HG03469 (cell line): ENCODE measurements around the gene AASS.
"Not testable (repeated sequence)": the region's sequence is repeated elsewhere in the genome, so short reads cannot be mapped to it uniquely, and the experiment has no call there.

Experiments used
- ATAC-seq: cut with Tn5 transposase; IDR thresholded peaks from one replicate; pipeline ENCODE4 v1.9.1; 2021; ENCODE audit warnings: mild to moderate bottlenecking, moderate library complexity, moderate number of reproducible peaks; ENCODE audit not compliant: unreplicated experiment

Gene AASS

DNA sequence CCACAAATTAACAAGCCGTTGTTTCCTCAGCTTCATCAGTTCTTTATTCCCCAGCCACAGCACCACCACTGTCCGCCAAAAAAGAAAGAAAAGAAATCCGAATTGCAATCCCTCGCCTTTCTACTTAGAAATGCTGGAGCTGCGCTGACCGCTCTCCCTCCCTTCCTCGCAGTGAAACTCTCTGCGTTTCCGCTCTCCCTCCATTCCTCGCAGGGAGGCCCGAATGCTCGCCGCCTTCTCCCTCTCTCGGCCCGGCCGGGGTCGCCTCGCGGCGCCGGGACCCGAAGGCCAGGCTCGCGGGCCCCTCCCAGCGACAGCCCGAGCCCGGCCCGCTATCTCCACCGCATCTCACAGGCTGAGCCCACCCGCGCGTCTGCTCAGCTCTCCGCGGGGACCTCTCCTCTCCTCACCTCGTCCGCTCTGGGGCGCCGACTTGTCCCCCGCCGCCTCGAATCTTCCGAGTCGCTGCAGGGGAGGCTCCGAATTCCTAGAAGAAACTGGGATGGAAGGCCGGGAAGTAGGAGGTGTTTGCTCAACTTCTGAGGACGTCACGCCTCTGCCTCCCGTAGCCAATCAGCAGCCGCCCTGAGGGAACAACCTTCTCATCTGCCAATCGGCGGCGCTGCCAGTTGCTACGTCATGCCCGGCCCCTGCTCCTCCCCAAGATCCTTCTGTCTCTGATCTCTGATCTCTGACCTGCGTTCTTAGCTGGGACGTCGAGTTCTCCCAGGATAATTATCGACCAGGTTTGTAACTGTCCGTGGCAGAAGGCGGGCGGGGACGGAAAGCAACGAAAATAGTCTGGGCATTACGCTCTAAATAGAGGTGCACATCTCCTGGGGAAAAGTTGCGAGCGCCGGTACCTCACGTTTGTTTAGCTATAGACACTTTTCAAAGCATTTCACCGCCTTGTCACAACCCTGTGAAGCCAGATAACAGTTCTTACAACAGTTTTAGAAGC lies at the start of gene AASS:
AASS (minus strand) TSS at position 499 of the 961 bp plus-strand sequence. CDS start 10,523 bp downstream, outside the sequence.
- ATAC-seq = peak; percentile 100

DNA sequence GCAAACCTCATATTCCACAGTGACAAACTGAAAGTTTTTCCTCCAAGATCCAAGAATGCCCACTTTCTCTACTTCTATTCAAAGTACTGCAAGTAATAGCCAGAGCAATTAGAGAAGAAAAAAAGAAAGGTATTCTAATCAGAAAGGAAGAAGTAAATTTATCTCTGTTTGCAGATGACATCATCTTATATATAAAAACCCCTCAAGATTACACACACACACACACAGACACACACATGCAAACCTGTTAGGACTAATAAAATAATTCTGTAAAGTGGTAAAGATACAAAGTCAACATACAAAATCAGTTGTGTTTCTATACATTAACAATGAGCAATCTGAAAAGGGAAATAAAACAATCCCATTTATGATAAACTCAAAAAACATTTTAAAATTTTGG lies 44.7 kb upstream of the AASS start:
- no peak for ATAC-seq

DNA sequence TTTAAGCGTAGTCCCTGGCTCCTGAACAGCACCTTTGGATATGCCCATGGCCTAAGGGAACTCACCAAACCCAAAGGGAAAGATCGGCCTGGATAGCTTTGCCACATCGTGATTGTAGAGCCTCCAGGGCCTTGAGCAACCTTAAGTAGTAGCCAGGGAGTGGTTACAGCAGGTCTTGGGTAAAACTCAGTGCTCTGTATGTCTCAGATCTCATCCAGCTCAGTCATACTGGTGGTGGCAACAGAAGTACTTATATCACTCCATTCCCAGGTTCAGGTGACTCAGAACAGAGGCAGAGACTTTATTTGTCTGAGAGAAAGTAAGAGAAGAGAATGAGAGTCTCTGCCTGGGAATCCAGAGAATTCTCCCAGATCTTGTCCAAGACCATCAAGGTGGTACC lies 39.1 kb upstream of the AASS start:
- no peak for ATAC-seq

DNA sequence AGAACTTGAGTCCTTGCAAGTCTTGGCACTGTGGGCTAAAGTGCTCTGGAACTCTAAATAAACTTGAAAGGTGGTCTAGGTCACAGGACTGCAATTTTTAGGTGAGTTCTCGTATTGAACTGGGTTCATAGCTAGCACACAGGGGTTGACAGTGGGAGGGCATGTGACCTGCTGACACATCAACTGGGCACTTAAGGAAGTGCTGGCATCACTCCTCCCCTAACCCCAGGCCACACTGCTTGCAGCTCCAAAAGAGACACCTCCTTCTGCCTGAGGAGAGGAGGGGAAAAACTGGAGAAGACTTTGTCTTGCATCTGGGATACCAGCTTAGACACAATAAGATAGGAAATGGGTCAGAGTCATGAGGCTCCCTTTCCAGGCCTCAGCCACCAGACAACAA lies 38.0 kb upstream of the AASS start:
- no peak for ATAC-seq

DNA sequence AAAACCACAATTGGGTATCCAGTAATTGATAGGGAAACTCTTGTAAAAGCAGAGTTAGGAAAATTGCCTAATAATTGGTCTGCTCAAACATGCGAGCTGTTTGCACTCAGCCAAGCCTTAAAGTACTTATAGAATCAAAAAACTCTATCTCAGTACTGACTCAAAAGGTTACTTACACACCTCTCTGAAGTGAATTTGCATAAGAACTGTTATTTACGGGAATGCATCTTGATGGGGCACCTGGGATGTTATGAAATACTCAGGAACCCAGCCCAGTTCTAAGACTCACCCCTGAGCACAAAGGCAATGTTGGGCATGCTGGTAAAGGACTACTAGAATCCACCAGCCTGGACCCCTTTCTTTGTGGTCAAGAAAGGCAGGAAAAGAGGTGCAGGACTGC lies 28.1 kb upstream of the AASS start:
- not testable (repeated sequence) for ATAC-seq

DNA sequence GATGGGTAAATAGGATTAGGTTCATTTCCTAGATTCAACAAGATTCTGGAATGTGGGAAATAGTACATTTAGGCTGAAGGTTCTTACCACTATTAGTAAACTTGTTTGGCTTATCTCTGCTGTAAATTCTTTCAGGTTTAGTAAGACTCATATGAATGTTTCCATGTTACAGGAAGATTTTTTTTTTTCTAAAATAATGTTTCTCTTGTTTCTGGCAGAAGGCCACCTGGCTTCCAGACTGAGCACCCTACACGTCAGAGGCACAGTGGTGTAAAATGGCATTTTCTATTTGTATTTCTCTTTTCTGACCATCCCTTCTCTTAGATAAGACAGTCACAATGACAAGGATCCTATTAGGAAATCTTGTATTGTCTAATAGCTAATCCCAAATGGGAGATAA lies 22.7 kb upstream of the AASS start:
- ATAC-seq = no peak

DNA sequence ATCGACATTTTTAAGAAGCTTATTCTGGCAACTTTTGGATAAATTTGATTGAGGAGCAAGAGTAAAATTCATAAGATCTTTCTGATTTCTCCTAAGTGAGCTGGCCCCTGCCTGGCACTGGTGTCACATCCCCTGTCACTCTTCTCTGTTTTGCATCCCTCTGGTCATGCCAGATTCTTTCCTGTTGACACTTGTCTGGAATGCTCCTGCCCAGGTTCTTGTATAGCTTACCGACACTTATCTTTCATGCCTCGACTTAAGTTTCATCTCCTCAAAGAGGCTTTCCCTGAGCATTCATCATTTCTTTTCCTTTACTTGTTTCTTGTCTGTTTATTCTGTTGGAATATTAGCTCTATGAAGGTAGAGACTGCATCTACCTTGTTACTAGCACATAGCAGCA lies 22.2 kb upstream of the AASS start:
- no peak for ATAC-seq

DNA sequence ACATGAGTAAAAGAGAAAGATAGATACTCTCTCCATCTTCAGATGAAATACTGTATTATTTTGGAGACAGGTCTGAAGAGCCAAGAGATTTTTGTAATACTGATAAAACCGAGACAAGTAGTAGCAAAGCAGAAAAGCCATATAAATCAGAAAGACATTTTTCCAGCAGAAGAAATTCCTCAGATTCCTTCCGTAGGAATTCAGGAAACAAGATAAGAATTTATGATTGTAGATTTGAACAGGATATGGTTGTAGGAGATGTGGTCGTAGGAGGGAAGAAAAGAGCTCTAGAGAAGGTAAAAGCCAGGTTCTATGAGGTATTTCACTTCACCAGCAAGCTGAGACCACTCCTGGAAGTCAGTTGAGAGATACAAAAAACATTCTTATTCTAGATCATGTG lies 17.6 kb upstream of the AASS start:
- no peak for ATAC-seq

DNA sequence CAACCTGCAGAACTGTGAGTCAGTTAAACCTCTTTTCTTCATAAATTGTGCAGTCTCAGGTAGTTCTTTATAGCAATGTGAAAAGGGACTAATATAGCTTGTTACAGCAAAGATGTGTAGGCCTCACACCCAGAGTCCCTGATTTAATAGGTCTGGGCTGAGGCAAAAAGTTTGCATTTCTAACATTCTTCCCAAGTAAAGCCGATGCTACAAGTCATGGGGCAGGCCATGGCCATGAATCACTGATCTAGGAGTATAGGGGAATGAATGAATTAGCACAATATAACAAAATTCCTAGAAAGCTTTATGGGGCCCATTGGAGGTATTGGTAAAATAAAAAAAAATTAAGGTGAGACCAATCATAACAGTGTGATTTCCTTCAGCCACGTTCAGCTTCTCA lies 11.5 kb upstream of the AASS start:
- ATAC-seq = no peak

DNA sequence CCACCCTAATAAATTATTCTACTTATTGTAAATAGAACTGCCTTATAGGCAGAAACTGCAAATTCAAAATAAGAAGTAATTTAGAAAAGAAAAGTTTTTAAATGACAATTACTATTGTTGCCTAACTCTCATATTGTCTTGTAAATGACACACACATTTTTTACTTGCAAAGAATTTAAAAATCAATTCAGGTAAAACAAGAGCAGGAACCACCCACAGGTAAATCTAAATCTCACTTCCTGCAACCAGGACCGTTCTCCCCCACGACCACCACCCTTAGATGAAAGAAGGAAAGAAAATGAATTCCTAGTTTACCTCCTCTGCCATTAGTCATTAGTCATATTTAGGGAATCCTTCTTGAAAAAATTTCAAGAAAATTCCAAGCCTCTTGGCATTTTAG lies 4.8 kb upstream of the AASS start:
- no peak for ATAC-seq

DNA sequence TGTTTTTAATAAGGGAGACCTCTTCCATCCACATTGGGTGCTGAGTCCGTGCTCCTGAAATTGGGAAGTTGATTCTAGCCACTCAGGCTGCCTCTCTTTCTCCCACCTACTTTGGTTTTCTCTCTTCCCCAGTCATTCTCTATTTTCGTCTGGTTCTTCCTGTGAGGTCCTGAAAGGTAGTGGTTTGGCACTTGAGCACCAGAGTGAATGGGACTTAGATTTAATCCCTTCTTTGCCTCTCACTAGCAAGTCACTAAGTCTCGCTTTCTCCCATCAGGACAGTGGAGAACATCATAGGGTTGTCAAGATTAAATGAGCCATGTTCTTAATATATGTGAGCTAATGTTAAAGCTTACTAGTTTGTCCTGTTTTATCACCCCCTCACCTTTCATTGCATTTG lies 4.0 kb upstream of the AASS start:
- no peak for ATAC-seq

DNA sequence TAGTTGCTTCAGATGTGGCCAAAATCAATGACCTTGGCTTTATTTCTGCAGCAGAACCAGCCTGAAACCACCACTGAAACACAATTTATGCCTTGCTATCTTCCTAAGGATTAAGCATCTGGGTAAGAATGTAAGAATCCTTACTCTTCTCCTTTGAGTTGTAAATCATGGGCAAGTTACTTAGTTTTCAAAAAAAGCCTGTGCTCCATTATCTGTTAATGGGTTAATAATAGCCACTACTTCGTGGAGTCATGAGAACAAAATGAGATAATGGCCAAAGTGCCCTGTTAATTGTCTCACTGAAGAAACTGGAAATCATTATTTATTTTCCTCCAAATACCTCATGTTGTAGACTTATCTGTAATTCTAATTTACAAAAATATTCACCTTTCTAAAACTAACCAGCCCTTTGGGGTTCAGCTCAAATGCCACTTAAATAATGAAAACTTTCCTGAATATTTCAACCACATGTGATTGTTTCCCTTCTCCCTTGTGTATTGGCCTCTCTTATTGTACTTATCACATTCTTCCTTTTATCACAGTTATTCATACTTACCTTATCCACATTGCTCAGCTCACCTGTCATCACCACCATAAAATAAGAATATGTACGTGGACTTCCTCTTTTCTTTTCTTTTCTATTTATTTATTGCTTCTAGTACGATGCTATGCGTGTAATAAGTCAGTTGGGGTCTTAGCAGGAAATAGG lies 2.0 kb upstream of the AASS start:
- ATAC-seq = no peak

DNA sequence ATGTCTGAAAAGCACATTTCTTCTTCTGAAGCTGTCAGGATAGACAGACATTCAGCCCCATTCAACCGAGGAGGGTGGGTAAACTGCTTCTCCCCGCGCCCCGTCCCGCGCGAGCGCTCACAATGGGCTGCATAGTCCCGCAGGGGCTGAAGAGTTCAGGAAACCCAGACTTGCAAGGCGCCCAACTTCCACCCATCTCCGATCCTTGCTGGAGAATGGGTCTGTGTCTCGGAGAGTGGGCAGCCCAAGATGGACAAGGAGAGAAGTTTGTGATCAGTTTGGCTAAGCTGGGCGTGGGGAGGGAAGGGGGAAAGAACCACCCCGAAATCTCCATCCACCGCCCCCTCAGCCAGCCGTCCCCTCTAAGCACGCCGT lies 686 bp downstream of the AASS start:
- no peak for ATAC-seq

DNA sequence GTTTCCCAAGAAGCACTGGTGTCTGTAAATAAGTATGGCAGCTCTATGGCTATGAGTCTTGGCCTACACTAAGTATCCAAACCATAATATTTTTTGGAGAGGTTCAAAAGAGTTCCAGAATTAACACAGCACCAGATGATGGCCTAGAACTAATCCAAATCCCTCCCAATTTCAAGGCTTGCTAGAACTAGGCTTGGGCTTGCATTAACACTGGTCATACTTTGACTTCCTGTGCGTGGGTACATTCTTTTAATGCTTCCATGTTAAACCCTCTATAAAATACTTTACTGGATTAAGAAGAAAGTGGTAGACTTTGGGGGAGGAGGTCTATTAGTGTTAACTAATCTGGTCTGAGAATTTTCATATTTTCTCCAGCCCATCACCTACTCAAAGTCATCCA lies 3.1 kb downstream of the AASS start:
- ATAC-seq = no peak

DNA sequence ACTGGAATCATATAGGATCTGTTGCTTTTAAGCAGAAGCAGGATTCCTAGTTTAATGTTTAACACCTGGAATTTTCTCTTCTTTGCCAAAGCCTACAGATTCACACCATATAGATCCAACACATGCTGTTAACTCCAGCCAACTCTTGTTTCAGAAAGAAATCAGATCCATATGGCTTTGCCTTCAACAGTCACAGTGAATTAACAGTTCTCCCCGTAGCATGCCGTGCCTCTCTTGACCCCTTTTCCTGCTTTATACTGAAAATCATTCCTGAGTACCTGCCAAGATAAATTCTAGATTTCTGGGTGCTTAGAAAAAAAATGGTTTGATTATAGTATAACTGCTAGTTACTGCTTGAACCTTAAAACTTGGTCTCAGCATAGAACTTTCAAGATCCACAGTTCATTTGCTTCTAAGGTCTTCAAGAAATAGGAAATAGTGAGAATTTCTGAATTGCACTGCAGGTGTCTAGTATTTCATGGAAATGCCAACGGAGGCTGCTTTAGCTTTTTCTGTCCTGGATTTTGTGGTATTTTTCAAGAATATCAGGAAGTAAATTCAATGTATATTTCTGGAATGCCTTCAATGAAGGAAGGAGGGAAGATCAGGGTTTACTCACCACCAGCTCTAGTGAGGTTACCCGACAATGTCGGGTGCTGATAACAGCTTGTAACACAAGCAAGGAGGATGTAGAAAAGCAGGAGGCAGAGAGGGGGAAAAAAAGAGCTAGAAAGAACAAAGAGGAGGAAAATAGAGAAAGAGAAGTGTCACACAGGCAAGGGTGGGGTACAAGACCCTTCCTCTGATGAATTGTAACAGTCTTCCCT lies 6.6 kb downstream of the AASS start:
- ATAC-seq = no peak

DNA sequence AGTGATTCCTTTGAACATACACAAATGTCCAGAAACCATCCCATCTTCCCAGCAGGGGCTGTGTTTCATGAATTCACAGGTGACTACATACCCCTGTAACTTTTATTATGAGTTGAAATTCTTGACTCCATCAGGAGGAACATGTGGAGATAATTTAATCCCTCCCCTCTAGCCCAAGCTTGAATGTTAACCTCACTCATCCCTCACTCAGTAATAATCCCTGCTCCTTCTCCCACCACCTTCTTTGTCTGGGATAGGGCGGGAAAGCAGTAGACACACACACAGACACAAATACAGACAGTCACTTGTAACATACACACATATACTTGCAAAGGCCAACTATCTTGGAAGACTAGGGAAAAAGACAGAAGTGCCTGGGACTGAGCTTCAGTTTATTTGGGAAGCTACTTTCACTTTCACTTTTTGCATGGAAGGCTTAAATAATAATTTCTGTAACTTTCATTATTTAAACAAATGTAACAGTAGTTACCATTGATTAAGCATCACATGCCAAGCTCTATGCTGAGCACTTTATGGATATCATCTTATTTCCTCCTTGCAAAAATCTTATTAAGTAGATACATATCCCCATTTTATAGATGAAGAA lies 7.3 kb downstream of the AASS start:
- no peak for ATAC-seq

DNA sequence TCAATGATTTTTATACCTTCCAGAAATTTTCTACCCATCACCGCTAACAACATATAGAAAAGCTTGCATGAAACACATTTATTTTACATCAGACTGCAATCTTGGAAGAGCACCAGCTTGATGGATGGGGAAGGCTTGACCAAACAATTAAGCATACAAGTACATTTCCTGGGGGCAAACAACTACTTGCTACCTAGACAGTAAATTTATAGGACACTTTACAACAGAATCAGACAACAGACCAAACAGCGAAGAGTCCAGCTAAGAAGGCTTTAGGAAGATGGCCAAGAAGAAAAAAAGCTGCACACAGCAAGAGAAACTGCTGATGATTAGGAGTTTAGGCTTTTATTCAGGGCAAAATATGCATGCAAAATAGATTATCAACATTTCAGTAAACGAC lies 8.0 kb downstream of the AASS start:
- ATAC-seq = no peak

DNA sequence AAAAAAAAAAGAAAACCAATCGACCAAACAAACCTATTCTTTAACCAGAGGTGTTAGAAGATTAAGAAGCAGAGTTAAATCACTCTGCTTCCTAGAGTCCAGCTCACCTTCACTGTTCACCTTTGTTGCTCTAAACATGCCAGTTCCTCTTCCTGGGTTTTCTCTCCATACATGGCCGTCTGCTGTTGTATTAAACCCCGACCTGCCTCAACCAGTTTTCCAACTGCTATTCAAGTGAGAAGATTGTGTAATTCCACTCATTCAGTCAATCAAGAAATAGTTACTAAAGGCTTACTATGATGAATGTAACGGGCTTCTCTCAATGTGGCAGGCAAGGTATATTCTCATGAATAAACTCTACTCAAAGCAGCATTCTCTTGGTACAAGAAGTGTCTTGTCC lies 8.8 kb downstream of the AASS start:
- no peak for ATAC-seq

DNA sequence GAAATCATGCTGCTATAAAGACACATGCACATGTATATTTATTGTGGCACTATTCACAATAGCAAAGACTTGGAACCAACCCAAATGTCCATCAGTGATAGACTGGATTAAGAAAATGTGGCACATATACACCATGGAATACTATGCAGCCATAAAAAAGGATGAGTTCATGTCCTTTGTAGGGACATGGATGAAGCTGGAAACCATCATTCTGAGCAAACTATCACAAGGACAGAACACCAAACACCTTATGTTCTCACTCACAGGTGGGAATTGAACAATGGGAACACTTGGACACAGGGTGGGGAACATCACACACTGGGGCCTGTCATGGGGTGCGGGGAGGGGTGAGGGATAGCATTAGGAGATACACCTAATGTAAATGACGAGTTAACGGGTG lies 9.3 kb downstream of the AASS start:
- not testable (repeated sequence) for ATAC-seq

DNA sequence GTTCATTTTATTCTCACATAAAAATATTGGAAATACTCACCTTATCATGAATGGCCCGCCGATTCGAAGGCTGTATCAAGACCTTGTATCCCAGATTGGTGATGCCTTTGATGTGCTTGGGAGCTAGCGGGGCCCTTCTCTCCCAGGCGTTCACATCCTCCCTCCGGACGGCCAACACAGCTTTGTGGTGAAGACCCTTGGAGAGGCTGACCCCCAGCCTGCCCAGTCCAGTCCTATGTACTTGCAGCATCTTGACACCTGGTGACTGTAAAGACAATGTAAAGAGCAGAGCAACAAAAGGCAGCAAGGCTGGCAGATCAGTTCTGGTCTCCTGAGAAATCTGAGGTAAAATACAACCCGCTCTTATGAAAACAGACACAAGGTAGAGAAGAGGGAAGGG lies 10.6 kb downstream of the AASS start:
- no peak for ATAC-seq

DNA sequence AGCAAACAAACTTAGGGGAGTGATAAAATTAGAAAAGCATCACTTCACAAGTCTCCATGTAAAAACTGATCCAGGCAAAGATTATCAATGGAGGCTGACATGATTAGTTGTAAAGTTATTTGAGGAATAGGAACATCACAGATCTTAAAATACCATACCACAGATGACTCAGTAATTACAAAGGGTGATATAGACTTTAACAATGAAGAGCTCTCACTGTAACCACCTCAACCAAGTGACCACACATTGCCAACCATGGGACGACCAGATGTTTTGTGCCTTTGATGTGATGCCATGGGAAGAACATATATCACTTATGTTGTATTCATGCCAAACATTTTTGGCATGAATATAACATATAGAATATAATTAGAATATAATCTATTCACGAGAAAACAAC lies 11.7 kb downstream of the AASS start:
- ATAC-seq = no peak
